T-helper 2 cell (primary cell): ENCODE results near the gene SPTB.

Experiments
- DNase-seq, 5 experiments: peaks; one replicate each; pipeline versions ENCODE4 v3.0.0 to v3.0.0-alpha.2; 2012 to 2022

SPTB gene

GRCh38 chr14:64848239-64848638 is 31.5 kb downstream of the SPTB start:
- no peak for DNase-seq

GRCh38 chr14:64846319-64846718 is 33.4 kb downstream of the SPTB start:
- DNase-seq, result no peak

GRCh38 chr14:64845878-64846277 is 33.8 kb downstream of the SPTB start:
- DNase-seq, result no peak

- DNase-seq, result no peak
Observed at GRCh38 chr14:64844969-64845536, 34.7 kb downstream of the SPTB start.

DNA sequence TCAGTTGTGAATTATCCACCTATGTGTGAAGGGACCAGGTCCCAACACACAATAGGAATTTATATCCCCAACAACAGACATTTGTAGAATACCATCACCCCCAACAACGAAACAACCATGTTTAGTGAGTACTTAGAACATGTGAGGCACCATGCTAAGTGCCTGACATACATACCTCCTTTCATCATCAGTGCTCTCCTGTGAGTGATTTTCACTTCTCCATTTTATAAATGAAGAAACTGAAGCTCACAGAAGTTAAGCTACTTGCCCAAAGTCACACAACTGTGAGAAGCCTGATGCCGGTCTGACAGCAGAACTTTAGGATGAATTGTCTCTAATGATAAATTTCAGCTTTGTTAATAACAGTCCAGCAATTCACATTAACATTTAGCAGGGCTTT is 35.4 kb downstream of the SPTB start:
- no peak for DNase-seq

- DNase-seq, result no peak
Observed at GRCh38 chr14:64843548-64843947, 36.2 kb downstream of the SPTB start.

DNA sequence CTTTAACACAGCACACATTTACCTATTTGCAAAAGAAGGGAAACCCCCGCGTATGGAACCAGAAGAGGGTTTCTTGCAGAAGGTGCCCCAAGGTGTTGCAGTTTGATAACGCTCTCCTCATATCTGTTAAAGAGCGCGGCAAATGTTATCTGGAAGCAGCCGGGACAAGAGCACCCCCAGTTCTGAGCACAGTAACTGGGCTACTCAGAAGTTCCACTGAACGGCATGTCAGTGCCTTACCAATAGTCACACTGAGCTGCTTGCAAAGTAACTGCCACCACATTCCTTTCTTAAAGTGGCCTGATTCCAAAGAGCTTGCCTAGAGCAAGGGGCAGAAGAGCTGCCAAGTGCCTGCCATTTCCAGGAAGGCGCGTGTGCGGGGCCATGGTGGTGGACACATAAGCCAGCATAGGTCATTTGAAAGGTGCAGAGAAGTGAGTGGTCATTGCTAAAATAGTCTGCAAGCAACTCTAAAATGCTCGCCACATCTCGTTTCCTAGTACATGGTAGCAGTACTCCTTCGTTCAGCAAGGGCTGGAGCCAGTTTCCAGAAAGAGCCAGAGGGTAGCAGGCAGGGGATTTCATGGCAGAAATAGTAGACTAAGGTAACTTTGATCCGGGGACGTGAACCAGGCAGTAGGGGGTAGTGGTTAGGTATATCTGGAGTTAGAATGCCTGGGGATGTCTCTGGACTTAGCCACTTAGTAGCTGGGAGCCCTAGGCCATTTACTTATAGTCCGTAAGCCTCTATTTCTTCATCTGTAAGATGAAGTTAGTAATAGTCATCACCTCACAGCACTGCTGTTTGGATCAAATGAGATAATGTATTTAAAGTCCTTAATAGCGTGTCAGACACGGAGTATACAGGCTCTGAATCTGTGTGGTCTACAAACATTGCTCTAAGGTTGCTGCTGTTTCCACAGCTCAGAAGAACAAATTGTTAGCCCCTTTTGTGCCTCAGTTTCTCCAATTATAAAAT is 37.6 kb downstream of the SPTB start:
- no peak for DNase-seq

DNA sequence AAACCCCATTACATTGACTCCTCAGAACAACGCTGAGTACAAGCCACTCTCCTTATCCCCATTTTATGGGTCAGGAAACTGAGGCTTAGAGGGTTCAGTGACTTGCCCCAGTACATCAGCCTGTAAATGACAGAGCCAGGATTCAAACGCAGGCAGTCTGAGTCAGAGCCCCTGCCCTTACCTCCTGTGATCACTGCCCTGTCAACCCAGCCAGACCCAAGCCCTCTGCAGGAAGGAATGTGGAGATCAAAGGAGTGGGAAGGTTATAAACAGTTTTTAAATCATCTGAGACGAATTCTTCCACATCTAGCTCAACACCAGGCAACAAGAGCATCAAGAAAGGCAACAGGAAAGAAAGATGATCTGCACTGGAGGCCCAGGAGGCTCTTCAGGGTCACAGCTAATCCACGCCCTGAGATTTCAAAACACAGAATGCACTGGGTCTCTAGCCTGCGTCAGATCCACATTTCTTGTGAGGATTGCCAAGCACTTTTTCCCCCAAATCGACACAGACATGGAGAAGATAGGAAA is 38.5 kb downstream of the SPTB start:
- no peak for DNase-seq

- DNase-seq, result no peak
Observed at GRCh38 chr14:64838656-64839055, 41.1 kb downstream of the SPTB start.

GRCh38 chr14:64835431-64835830 is 44.3 kb downstream of the SPTB start:
- DNase-seq, result no peak

DNA sequence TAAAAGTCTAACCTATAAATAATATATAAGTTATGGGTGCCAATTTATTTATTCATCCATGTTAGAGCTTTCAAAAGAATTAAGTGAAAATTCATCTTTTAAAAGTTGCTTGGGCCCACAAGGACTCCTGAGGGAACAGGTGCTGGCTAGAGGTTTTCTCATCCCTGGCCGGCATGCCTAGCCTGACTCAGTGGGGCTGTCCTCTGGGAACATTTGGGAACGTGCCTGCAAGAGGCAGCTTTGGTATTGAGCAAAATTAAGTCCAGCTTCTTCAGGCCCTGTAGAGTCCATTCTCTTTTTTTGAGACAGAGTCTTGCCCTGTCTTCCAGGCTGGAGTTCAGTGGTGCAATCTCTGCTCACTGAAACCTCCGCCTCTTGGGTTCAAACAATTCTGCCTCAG is 44.7 kb downstream of the SPTB start:
- DNase-seq, result no peak

GRCh38 chr14:64831419-64831818 is 48.3 kb downstream of the SPTB start:
- no peak for DNase-seq

- DNase-seq, result no peak
Observed at GRCh38 chr14:64830961-64831360, 48.7 kb downstream of the SPTB start.

DNA sequence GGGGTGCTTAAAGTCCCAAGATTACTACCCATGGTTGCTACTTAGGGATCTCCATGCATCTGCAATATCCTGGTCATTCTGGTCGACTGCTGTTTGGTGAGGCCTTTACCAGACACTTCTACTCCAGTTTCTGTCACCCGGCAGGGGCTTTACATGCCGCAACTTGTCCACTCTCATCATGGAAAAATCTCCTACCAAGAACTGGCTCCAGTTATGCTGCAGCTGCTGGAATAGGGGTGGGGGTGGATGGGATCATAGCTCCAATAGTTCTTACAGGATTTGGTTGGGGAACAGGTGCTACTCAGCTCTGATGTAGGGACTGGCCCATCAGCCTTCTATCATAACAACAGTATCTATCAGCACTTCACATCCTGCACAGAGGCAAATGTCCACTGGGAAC is 51.6 kb downstream of the SPTB start:
- no peak for DNase-seq

- DNase-seq, result no peak
Observed at GRCh38 chr14:64826845-64827244, 52.9 kb downstream of the SPTB start.

GRCh38 chr14:64826333-64826732 is 53.4 kb downstream of the SPTB start:
- DNase-seq, result no peak

DNA sequence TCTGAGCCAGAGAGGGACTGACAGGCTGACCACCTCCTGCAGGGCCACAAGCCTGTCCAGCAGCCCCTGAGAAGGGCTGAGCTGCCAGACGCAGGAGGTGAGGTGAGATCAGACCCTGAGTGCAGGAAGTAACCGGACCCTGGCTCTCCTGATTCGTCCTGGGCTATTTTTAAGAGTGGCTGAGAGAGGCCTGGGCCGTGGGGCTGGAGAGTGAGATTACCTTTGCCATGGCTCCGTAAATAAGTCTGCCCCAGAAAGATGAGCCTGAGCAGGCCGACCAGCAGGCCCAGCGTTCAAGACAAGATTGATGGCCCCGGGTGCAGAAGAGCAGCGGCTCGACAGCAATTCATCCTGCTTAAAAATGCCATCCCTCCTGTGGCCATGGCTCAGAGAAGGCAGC is 54.2 kb downstream of the SPTB start:
- DNase-seq, result no peak

GRCh38 chr14:64825006-64825405 is 54.7 kb downstream of the SPTB start:
- no peak for DNase-seq

DNA sequence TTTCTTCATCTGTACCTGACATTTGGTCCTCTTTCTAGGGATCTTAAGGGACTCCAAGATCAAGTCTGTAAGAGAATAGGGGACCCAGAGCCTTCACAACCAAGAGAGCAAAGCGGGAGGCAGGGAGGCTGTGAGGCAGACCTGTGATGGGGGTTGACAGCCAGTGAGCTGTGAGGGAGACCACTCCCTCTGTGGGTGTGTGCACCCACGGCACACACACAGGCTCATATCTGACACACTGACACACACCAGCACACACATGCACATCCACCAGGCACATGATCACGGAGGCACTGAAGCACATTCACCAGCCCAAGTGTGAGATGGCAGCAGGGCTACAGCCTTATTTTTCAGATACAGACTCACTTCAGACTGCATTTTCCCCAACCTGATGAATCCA is 55.2 kb downstream of the SPTB start:
- DNase-seq, result no peak

GRCh38 chr14:64823305-64823861 is 56.3 kb downstream of the SPTB start:
- DNase-seq, result peak; percentile 33 to 71 (median 50)

DNA sequence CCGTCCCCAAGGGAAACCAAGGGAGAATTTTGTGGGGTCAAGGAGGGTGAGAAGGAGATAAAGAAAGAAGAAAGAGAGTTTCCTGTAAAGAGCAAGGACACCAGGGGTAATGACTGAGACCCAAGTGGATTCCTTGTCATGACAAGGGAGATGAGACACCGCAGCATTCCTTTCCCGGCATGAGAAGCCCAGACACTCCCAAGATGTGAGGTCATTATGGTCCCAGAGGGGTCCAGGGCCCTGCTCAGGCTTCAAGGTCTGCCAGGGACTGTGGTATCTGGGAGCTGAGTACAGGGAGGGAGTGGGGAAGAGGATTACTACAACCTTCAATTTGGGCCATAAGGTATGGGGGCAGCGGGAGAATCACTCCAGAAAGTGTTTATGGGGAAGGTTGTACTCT is 58.1 kb downstream of the SPTB start:
- DNase-seq, result no peak

DNA sequence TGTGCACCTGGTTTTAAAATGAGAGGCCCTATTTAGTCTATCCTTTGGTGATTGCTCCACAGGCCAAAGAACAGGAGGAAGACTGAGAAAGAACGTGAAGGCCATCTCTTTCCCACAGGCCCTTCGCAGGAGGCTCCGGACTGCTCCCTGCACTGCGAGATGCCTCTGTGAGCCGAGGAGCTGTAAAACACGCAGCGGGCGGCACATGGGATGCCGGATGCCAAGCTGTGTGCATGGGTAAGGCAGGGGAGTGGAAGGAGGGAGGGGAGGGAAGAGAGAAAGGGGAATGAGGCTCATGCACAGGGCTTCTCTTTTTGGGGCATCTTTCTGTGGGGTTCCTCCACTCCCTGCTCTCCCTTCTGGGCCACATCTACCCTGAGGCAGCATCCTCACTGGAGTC is 61.6 kb downstream of the SPTB start:
- DNase-seq, result no peak

DNA sequence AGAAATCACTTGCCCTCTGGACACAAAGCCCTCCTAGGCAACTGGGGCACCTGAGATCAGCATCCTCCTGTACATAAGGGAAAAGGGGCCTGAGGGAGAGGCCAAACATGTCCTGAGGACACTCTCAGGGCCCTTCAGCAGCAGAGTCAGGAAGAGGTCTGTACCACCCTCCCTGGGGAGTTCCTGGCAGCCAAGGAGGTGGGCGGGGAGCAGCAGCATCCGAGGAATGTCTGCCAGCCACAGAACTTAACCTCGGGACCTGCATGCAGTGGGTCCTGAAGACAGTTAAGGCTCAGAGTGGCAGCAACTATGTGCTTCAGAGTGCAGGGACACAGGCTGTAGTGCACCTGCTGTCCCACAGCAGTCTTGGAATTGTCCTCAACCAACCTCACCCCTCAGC is 62.1 kb downstream of the SPTB start:
- DNase-seq, result no peak
